VCaP (cell line): ENCODE measurements around the gene AFAP1.
"Not testable (repeated sequence)": the region's sequence is repeated elsewhere in the genome, so short reads cannot be mapped to it uniquely, and the experiment has no call there.

ENCODE experiments used
- H3K27ac ChIP-seq: fragments of 450-650 bp; 2 replicates; pipeline ENCODE4 v1.5.1; 2017
- TF ChIP-seq, protein P1 (sequence below): fragments of 450-650 bp; conservative IDR thresholded peaks from 2 replicates; pipeline ENCODE4 v1.5.1; 2017; ENCODE audit warnings: mild to moderate bottlenecking, moderate library complexity

Gene AFAP1

DNA sequence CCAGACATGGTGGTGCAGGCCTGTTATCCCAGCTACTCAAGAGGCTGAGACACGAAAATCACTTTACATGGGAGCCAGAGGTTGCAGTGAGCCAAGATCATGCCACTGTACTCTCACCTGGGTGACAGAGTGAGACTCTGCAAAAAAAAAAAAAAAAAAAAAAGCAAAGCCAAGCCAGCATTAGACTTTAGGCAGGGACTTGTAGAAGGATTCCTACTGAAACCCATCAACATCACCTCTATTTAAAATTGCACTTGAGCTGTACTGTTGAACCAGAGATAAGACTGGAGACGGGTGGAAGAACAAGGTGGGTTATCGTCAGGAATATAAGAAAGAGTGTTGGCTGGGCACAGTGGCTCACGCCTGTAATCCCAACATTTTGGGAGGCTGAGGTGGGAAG is 15.7 kb upstream of the AFAP1 start:
- no peak overlapping the region for H3K27ac ChIP-seq
- TF ChIP-seq, protein P1, sequence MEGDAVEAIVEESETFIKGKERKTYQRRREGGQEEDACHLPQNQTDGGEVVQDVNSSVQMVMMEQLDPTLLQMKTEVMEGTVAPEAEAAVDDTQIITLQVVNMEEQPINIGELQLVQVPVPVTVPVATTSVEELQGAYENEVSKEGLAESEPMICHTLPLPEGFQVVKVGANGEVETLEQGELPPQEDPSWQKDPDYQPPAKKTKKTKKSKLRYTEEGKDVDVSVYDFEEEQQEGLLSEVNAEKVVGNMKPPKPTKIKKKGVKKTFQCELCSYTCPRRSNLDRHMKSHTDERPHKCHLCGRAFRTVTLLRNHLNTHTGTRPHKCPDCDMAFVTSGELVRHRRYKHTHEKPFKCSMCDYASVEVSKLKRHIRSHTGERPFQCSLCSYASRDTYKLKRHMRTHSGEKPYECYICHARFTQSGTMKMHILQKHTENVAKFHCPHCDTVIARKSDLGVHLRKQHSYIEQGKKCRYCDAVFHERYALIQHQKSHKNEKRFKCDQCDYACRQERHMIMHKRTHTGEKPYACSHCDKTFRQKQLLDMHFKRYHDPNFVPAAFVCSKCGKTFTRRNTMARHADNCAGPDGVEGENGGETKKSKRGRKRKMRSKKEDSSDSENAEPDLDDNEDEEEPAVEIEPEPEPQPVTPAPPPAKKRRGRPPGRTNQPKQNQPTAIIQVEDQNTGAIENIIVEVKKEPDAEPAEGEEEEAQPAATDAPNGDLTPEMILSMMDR, result no peak

DNA sequence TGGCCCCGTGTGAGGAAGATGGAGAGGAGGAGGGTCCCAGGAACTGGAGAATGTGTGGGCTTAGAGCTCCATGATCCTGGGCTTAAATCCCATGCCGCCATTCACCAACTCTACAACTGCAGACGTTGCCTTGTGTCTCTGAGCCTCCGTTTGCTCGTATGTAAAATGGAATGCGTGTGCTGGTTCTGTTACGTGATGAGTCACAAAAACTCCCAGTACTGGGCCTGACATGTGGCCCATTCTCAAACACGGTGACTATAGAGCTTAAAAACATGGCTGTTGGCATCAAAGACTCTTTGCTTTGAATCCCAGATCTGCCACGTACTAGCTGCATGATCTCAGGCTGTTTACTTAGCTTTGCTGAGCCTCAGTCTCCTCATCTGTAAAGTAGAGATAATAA is 13.0 kb upstream of the AFAP1 start:
- no peak overlapping the region for H3K27ac ChIP-seq
- TF ChIP-seq, protein P1, result no peak

DNA sequence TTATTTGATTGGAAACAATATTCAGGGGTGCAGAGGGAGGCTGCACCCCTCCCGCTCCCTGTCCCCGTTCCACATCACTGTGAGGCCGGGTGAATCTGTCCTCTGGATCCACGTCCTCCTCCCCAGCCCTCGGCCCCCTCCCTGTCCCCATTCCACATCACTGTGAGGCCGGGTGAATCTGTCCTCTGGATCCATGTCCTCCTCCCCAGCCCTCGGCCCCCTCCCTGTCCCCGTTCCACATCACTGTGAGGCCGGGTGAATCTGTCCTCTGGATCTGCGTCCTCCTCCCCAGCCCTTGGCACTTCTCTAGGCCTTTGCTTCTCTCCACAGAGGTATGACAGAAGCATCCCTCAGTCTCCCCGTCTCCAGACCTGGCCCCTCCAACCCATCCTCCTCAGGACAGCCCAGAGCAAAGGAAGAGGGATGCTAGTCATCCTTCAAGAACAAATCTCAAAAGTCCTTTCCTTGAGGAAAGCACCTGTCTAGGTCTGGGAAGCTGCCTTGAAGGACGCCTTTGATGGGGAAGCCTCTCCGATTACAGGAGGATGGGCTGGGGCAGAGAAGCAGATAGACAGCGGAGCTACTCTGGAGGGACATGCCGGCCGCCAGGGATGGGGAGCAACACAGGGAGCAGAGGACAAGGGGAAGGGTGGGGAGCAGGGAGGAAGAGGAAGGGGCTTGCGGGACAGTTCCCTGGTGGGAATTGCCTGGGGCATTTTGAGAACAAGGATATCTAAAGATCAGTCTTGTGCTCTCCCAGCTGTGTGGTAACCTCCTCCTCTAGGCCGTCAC is 10.8 kb upstream of the AFAP1 start:
- TF ChIP-seq, protein P1, result no peak
- no peak overlapping the region for H3K27ac ChIP-seq

DNA sequence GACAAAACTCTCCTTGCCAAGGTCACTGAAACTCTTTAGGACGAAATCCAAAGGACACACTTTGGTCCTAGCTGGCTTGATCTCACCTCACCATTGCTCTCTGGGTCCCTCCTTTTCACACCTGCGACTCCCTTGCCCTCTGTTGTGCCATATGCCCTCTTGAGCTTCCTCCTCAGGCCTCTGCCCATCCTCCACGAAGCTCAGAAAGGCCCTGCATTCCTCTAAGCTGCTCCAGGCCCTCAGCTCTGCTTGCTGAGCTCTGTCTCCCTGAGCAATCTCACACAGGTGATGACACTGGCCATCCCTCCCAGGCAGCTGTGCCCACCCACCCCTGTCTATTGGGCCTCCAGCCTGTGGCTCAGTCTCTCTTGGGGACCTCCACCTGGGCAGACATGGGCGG is 10.1 kb upstream of the AFAP1 start:
- H3K27ac ChIP-seq, result no peak overlapping the region
- TF ChIP-seq, protein P1, result no peak

DNA sequence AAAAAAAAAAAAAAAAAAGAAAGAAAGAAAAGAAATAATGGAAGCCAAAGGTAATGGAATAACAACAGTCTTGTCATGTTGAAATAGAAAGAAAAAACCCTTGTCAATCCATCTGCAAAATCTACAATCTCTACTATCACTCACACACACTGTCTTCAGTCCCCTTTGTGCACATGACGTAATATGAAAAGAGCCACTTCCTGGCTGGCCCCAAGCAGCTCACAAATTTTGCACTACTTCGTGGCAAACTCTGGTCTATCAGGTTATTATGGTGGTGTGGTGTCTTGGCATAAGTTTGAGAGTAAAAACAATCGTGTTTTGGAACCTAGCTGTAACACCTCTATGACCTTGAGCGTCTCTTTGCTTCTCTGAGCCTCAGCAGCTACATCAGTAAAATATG is 8.3 kb upstream of the AFAP1 start:
- H3K27ac ChIP-seq, result no peak overlapping the region
- TF ChIP-seq, protein P1, result no peak

DNA sequence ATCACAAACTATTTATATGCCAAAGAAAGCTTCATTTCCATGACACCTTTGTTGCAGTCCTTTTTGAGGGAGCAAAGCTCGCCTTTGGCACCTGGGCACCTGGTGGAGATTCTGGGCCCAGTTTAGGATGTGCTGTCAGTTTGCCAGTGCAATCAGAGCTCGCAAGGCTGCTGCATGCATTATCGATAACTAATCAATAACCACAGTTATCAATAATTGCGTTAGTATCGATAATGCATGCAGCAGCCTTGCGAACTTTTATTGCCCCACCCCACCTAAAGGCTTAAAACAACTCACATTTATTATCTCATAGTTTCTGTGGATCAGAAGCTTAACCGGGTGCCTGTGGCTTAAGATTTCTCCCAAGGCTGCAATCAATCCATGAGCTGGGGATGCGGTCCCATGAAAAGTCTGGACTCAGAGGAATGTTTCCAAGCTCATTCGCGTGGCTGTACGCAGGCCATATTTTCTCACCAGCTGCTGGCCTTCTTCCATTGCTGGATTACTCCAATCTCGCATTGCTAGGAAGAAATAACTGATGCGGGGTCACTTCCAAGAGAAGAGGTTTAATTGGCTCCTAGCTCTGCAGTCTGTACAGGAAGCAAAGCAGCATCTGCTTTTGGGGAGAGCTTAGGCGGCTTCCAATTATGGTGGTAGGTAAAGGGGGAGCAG is 6.2 kb upstream of the AFAP1 start:
- TF ChIP-seq, protein P1, result no peak

DNA sequence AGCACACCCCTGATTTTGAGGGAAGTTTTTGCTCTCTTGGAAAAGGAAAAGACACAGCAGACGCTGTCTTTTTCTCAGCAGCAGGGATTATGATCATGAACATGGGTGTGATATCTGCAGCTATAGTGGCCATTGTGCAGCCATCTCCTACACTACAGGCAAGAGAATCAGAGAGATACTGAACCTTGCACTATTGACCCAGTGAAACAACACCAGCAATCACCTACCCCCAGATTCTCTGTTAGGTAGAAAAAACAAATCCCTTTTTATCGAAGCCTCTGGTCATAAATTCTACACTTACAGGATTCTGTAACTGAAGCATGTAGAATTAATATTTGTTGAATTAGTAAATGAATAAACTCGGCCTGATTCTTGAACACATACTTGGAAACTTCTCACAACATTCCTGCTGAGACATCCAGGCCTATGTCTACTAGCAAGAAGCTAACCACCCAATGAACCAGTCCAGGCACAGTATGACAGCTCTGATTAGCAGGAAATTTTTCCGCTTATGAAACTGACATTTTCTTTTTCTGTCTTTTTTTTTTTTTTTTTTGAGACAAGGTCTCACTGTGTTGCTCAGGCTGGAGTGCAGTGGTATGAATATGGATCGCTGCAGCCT is 5.0 kb upstream of the AFAP1 start:
- H3K27ac ChIP-seq, result no peak overlapping the region
- TF ChIP-seq, protein P1, result no peak

More for the DNA sequence above, 6.2 kb upstream of the AFAP1 start:
- H3K27ac ChIP-seq, result no peak overlapping the region

DNA sequence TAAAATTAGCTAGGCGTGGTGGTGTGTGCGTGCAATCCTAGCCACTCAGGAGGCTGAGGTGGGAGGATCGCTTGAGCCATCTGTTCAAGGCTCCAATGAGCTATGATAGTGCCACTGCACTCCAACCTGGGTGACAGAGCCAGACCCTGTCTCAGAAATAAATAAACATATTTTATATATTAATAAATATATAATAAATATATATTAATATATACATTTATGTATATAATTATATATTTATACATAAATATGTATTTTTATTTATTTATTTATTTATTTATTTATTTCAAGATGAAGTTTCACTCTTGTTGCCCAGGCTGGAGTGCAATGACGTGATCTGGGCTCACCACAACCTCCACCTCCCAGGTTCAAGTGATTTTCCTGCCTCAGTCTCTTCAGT is 4.0 kb upstream of the AFAP1 start:
- not testable (repeated sequence) for H3K27ac ChIP-seq
